ENCODE data around the gene PINK1.

PINK1 gene

GRCh38 chr1:20643080-20643479, 9.8 kb downstream of the PINK1 start:
- Histone ChIP-seq H3K9me3 (ENCODE audit: control insufficient read depth, low read length) (no peaks in the 10 kb centered on the region), H3K4me1 (ENCODE audit: control insufficient read depth, insufficient read depth, low read length) (no peaks in the 10 kb centered on the region), H3K4me3 (ENCODE audit: insufficient read depth, low read depth, low read length) (no peak overlapping the region), H3K27me3 (ENCODE audit: control insufficient read depth, insufficient read depth, low read length, poor library complexity, severe bottlenecking) (no peaks in the 10 kb centered on the region), H3K36me3 (ENCODE audit: control insufficient read depth, insufficient read depth, low read length) (no peaks in the 10 kb centered on the region), H3K27ac (ENCODE audit: insufficient read depth, low read depth, low read length, poor library complexity, severe bottlenecking) (no peak overlapping the region)
- 90 to 93% methylated on average over 6 of the region's 6 CpGs for WGBS, 2 experiments

- Histone ChIP-seq H3K27ac (ENCODE audit: insufficient read depth, low read depth, low read length, poor library complexity, severe bottlenecking) (no peak overlapping the region), H3K4me3 (ENCODE audit: insufficient read depth, low read depth, low read length) (no peak overlapping the region), H3K27me3 (ENCODE audit: control insufficient read depth, insufficient read depth, low read length, poor library complexity, severe bottlenecking) (no peaks in the 10 kb centered on the region), H3K4me1 (ENCODE audit: control insufficient read depth, insufficient read depth, low read length) (no peaks in the 10 kb centered on the region), H3K9me3 (ENCODE audit: control insufficient read depth, low read length) (no peaks in the 10 kb centered on the region), H3K36me3 (ENCODE audit: control insufficient read depth, insufficient read depth, low read length) (no peaks in the 10 kb centered on the region)
- 94 to 97% methylated on average over 13 of the region's 13 CpGs for WGBS, 2 experiments
Measured at GRCh38 chr1:20644416-20644815, 11.2 kb downstream of the PINK1 start.

- H3K36me3 ChIP-seq (ENCODE audit: control insufficient read depth, insufficient read depth, low read length) = peaks cover 7% of the 10 kb centered on the region
- WGBS, 2 experiments = 86 to 87% methylated on average over 14 of the region's 14 CpGs
- H3K27ac ChIP-seq (ENCODE audit: insufficient read depth, low read depth, low read length, poor library complexity, severe bottlenecking) = no peak overlapping the region
- no peaks in the 10 kb centered on the region for H3K9me3 ChIP-seq (ENCODE audit: control insufficient read depth, low read length)
- no peaks in the 10 kb centered on the region for H3K27me3 ChIP-seq (ENCODE audit: control insufficient read depth, insufficient read depth, low read length, poor library complexity, severe bottlenecking)
- no peak overlapping the region for H3K4me3 ChIP-seq (ENCODE audit: insufficient read depth, low read depth, low read length)
- no peaks in the 10 kb centered on the region for H3K4me1 ChIP-seq (ENCODE audit: control insufficient read depth, insufficient read depth, low read length)
Measured at GRCh38 chr1:20645414-20645813, 12.2 kb downstream of the PINK1 start.

- WGBS, 2 experiments = 93 to 95% methylated on average over 13 of the region's 13 CpGs
- no peak overlapping the region for H3K4me3 ChIP-seq (ENCODE audit: insufficient read depth, low read depth, low read length)
- no peaks in the 10 kb centered on the region for H3K4me1 ChIP-seq (ENCODE audit: control insufficient read depth, insufficient read depth, low read length)
- no peaks in the 10 kb centered on the region for H3K27me3 ChIP-seq (ENCODE audit: control insufficient read depth, insufficient read depth, low read length, poor library complexity, severe bottlenecking)
- H3K9me3 ChIP-seq (ENCODE audit: control insufficient read depth, low read length) = no peaks in the 10 kb centered on the region
- peaks cover 26% of the 10 kb centered on the region for H3K36me3 ChIP-seq (ENCODE audit: control insufficient read depth, insufficient read depth, low read length)
- no peak overlapping the region for H3K27ac ChIP-seq (ENCODE audit: insufficient read depth, low read depth, low read length, poor library complexity, severe bottlenecking)
Measured at GRCh38 chr1:20648438-20648837, 15.2 kb downstream of the PINK1 start.

- H3K4me1 ChIP-seq (ENCODE audit: control insufficient read depth, insufficient read depth, low read length) = no peaks in the 10 kb centered on the region
- H3K4me3 ChIP-seq (ENCODE audit: insufficient read depth, low read depth, low read length) = no peak overlapping the region
- no peak overlapping the region for H3K27ac ChIP-seq (ENCODE audit: insufficient read depth, low read depth, low read length, poor library complexity, severe bottlenecking)
- H3K9me3 ChIP-seq (ENCODE audit: control insufficient read depth, low read length) = no peaks in the 10 kb centered on the region
- WGBS, 2 experiments = 95 to 96% methylated on average over 15 of the region's 15 CpGs
- peaks cover 31% of the 10 kb centered on the region for H3K36me3 ChIP-seq (ENCODE audit: control insufficient read depth, insufficient read depth, low read length)
- no peaks in the 10 kb centered on the region for H3K27me3 ChIP-seq (ENCODE audit: control insufficient read depth, insufficient read depth, low read length, poor library complexity, severe bottlenecking)
Measured at GRCh38 chr1:20648946-20649345, 15.7 kb downstream of the PINK1 start.

GRCh38 chr1:20652300-20652699, 19.0 kb downstream of the PINK1 start:
- 96 to 98% methylated on average over 15 of the region's 15 CpGs for WGBS, 2 experiments
- H3K36me3 ChIP-seq (ENCODE audit: control insufficient read depth, insufficient read depth, low read length) = peaks cover 47% of the 10 kb centered on the region
- H3K27me3 ChIP-seq (ENCODE audit: control insufficient read depth, insufficient read depth, low read length, poor library complexity, severe bottlenecking) = no peaks in the 10 kb centered on the region
- no peaks in the 10 kb centered on the region for H3K9me3 ChIP-seq (ENCODE audit: control insufficient read depth, low read length)
- H3K4me3 ChIP-seq (ENCODE audit: insufficient read depth, low read depth, low read length) = no peak overlapping the region
- no peak overlapping the region for H3K27ac ChIP-seq (ENCODE audit: insufficient read depth, low read depth, low read length, poor library complexity, severe bottlenecking)
- H3K4me1 ChIP-seq (ENCODE audit: control insufficient read depth, insufficient read depth, low read length) = no peaks in the 10 kb centered on the region

- Histone ChIP-seq H3K36me3 (ENCODE audit: control insufficient read depth, insufficient read depth, low read length) (peaks cover 54% of the 10 kb centered on the region), H3K27ac (ENCODE audit: insufficient read depth, low read depth, low read length, poor library complexity, severe bottlenecking) (no peak overlapping the region), H3K9me3 (ENCODE audit: control insufficient read depth, low read length) (no peaks in the 10 kb centered on the region), H3K27me3 (ENCODE audit: control insufficient read depth, insufficient read depth, low read length, poor library complexity, severe bottlenecking) (no peaks in the 10 kb centered on the region), H3K4me3 (ENCODE audit: insufficient read depth, low read depth, low read length) (no peak overlapping the region), H3K4me1 (ENCODE audit: control insufficient read depth, insufficient read depth, low read length) (no peaks in the 10 kb centered on the region)
- 88 to 89% methylated on average over 20 of the region's 20 CpGs for WGBS, 2 experiments
Measured at GRCh38 chr1:20654104-20654690, 20.9 kb downstream of the PINK1 start.

- Histone ChIP-seq H3K9me3 (ENCODE audit: control insufficient read depth, low read length) (no peaks in the 10 kb centered on the region), H3K27ac (ENCODE audit: insufficient read depth, low read depth, low read length, poor library complexity, severe bottlenecking) (no peak overlapping the region), H3K4me3 (ENCODE audit: insufficient read depth, low read depth, low read length) (no peak overlapping the region), H3K36me3 (ENCODE audit: control insufficient read depth, insufficient read depth, low read length) (peaks cover 41% of the 10 kb centered on the region), H3K4me1 (ENCODE audit: control insufficient read depth, insufficient read depth, low read length) (peaks cover 14% of the 10 kb centered on the region), H3K27me3 (ENCODE audit: control insufficient read depth, insufficient read depth, low read length, poor library complexity, severe bottlenecking) (no peaks in the 10 kb centered on the region)
- WGBS, 2 experiments = 94 to 96% methylated on average over 12 of the region's 12 CpGs
Measured at GRCh38 chr1:20657024-20657423, 23.8 kb downstream of the PINK1 start.

GRCh38 chr1:20658166-20658915, 25.1 kb downstream of the PINK1 start:
- 90 to 96% methylated on average over 16 of the region's 16 CpGs for WGBS, 2 experiments
- no peak overlapping the region for H3K4me3 ChIP-seq (ENCODE audit: insufficient read depth, low read depth, low read length)

GRCh38 chr1:20660363-20660762, 27.1 kb downstream of the PINK1 start:
- Histone ChIP-seq H3K27me3 (ENCODE audit: control insufficient read depth, insufficient read depth, low read length, poor library complexity, severe bottlenecking) (no peaks in the 10 kb centered on the region), H3K4me1 (ENCODE audit: control insufficient read depth, insufficient read depth, low read length) (peaks cover 18% of the 10 kb centered on the region), H3K36me3 (ENCODE audit: control insufficient read depth, insufficient read depth, low read length) (peaks cover 14% of the 10 kb centered on the region), H3K4me3 (ENCODE audit: insufficient read depth, low read depth, low read length) (peak overlapping the region; percentile 84), H3K27ac (ENCODE audit: insufficient read depth, low read depth, low read length, poor library complexity, severe bottlenecking) (no peak overlapping the region), H3K9me3 (ENCODE audit: control insufficient read depth, low read length) (no peaks in the 10 kb centered on the region)
- 27 to 33% methylated on average over 3 of the region's 3 CpGs for WGBS, 2 experiments

More at GRCh38 chr1:20658166-20658915, 25.1 kb downstream of the PINK1 start:
- H3K27ac ChIP-seq (ENCODE audit: insufficient read depth, low read depth, low read length, poor library complexity, severe bottlenecking) = no peak overlapping the region
- peaks cover 28% of the 10 kb centered on the region for H3K36me3 ChIP-seq (ENCODE audit: control insufficient read depth, insufficient read depth, low read length)
- no peaks in the 10 kb centered on the region for H3K27me3 ChIP-seq (ENCODE audit: control insufficient read depth, insufficient read depth, low read length, poor library complexity, severe bottlenecking)
- H3K4me1 ChIP-seq (ENCODE audit: control insufficient read depth, insufficient read depth, low read length) = peaks cover 18% of the 10 kb centered on the region
- H3K9me3 ChIP-seq (ENCODE audit: control insufficient read depth, low read length) = no peaks in the 10 kb centered on the region

Data from ectodermal cell (in vitro differentiated cells).